C4-2B (cell line): ENCODE measurements around the gene NLRP3.

Source experiments
- CTCF ChIP-seq: fragments of 450-650 bp; conservative IDR thresholded peaks from 2 replicates; pipeline ENCODE4 v1.5.1; 2017; ENCODE audit warnings: mild to moderate bottlenecking
- ZFX ChIP-seq: fragments of 450-650 bp; IDR thresholded peaks from 2 replicates; pipeline ENCODE4 v1.6.1; 2017

- no peak for TF ChIP-seq CTCF
- no peak for TF ChIP-seq ZFX
Measured at GRCh38 chr1:247491328-247491727, 75.4 kb downstream of the NLRP3 start.
